ENCODE results near the gene HES3.

HES3 gene

GRCh38 chr1:6243993-6244392 lies at the start of gene HES3:
Gene HES3 (plus strand): TSS chr1:6244179. CDS start chr1:6244366, 187 bp downstream.
- H3K27ac ChIP-seq (ENCODE audit: low read depth, low read length): no peak within 1 kb of the TSS
- H3K9me3 ChIP-seq (ENCODE audit: control insufficient read depth, insufficient read depth, low read length): no peaks in the 10 kb centered on the region
- H3K79me2 ChIP-seq (ENCODE audit: control insufficient read depth, low read length): no peaks in the 10 kb centered on the region
- H3K27me3 ChIP-seq (ENCODE audit: control insufficient read depth, low read length): peaks cover 66% of the 10 kb centered on the region
- no peak within 1 kb of the TSS for H3K4me3 ChIP-seq (ENCODE audit: low read length)
- no peaks in the 10 kb centered on the region for H3K36me3 ChIP-seq (ENCODE audit: control insufficient read depth, low read length)
- H4K20me1 ChIP-seq (ENCODE audit: control insufficient read depth, insufficient read depth, low read depth, low read length): peaks cover 6% of the 10 kb centered on the region; the same call in 1 of the 2 replicates
- no peak within 1 kb of the TSS for H3K4me2 ChIP-seq (ENCODE audit: low read length)
- peaks cover 12% of the 10 kb centered on the region; the same call in 1 of the 2 replicates for H3K4me1 ChIP-seq (ENCODE audit: control insufficient read depth, low read length)
- TF ChIP-seq EZH2phosphoT487 (IDR thresholded peaks at IDR 0.05; ENCODE audit: borderline replicate concordance, low read length) (no peak), CTCF (IDR thresholded peaks at IDR 0.05; ENCODE audit: low read depth, low read length, poor library complexity, severe bottlenecking) (no peak)
- peaks cover 3% of the 10 kb centered on the region; the same call in 1 of the 2 replicates for H3F3A ChIP-seq (ENCODE audit: control insufficient read depth, insufficient read depth)
- no peaks in the 10 kb centered on the region for H3K9me2 ChIP-seq (replicated peaks; ENCODE audit: control insufficient read depth, low read length)

GRCh38 chr1:6197746-6198427 lies 46.1 kb upstream of the HES3 start:
- no peaks in the 10 kb centered on the region for H3K9me3 ChIP-seq (ENCODE audit: control insufficient read depth, insufficient read depth, low read length)
- H3K36me3 ChIP-seq (ENCODE audit: control insufficient read depth, low read length): peaks cover 64% of the 10 kb centered on the region
- peaks cover 14% of the 10 kb centered on the region; the same call in 1 of the 2 replicates for H4K20me1 ChIP-seq (ENCODE audit: control insufficient read depth, insufficient read depth, low read depth, low read length)
- H3K4me1 ChIP-seq (ENCODE audit: control insufficient read depth, low read length): peaks cover 28% of the 10 kb centered on the region
- peaks cover 74% of the 10 kb centered on the region for H3K79me2 ChIP-seq (ENCODE audit: control insufficient read depth, low read length)
- no peaks in the 10 kb centered on the region for H3K9me2 ChIP-seq (replicated peaks; ENCODE audit: control insufficient read depth, low read length)
- H3K27me3 ChIP-seq (ENCODE audit: control insufficient read depth, low read length): no peaks in the 10 kb centered on the region
- TF ChIP-seq EZH2phosphoT487 (IDR thresholded peaks at IDR 0.05; ENCODE audit: borderline replicate concordance, low read length) (no peak), CTCF (IDR thresholded peaks at IDR 0.05; ENCODE audit: low read depth, low read length, poor library complexity, severe bottlenecking) (no peak)
- H3K4me2 ChIP-seq (ENCODE audit: low read length): peak overlapping the region; percentile 80
- H3K4me3 ChIP-seq (ENCODE audit: low read length): peak overlapping the region; percentile 82
- peaks cover 6% of the 10 kb centered on the region for H3F3A ChIP-seq (ENCODE audit: control insufficient read depth, insufficient read depth)
- no peak overlapping the region; the same call in 1 of the 2 replicates for H3K27ac ChIP-seq (ENCODE audit: low read depth, low read length)

GRCh38 chr1:6198646-6199297 lies 45.2 kb upstream of the HES3 start:
- Histone ChIP-seq H3F3A (ENCODE audit: control insufficient read depth, insufficient read depth) (peaks cover 4% of the 10 kb centered on the region), H3K4me3 (ENCODE audit: low read length) (peak overlapping the region; percentile 82), H3K79me2 (ENCODE audit: control insufficient read depth, low read length) (peaks cover 65% of the 10 kb centered on the region), H3K9me3 (ENCODE audit: control insufficient read depth, insufficient read depth, low read length) (no peaks in the 10 kb centered on the region), H3K27me3 (ENCODE audit: control insufficient read depth, low read length) (no peaks in the 10 kb centered on the region), H3K4me2 (ENCODE audit: low read length) (peak overlapping the region; percentile 80), H4K20me1 (ENCODE audit: control insufficient read depth, insufficient read depth, low read depth, low read length) (peaks cover 14% of the 10 kb centered on the region; the same call in 1 of the 2 replicates), H3K9me2 (replicated peaks; ENCODE audit: control insufficient read depth, low read length) (no peaks in the 10 kb centered on the region), H3K4me1 (ENCODE audit: control insufficient read depth, low read length) (peaks cover 28% of the 10 kb centered on the region), H3K36me3 (ENCODE audit: control insufficient read depth, low read length) (peaks cover 55% of the 10 kb centered on the region), H3K27ac (ENCODE audit: low read depth, low read length) (peak overlapping the region; percentile 55)
- no peak for TF ChIP-seq CTCF (IDR thresholded peaks at IDR 0.05; ENCODE audit: low read depth, low read length, poor library complexity, severe bottlenecking)

All from DOHH2 (cell line).